GM18508 (cell line): ENCODE data around the gene CCDC152.
"Not testable (repeated sequence)": the region's sequence is repeated elsewhere in the genome, so short reads cannot be mapped to it uniquely, and the experiment has no call there.

ENCODE experiments used
- ATAC-seq: cut with Tn5 transposase; IDR thresholded peaks from one replicate; pipeline ENCODE4 v1.9.1; 2021; ENCODE audit warnings: moderate number of reproducible peaks; ENCODE audit not compliant: insufficient read depth, unreplicated experiment

The CCDC152 gene

DNA sequence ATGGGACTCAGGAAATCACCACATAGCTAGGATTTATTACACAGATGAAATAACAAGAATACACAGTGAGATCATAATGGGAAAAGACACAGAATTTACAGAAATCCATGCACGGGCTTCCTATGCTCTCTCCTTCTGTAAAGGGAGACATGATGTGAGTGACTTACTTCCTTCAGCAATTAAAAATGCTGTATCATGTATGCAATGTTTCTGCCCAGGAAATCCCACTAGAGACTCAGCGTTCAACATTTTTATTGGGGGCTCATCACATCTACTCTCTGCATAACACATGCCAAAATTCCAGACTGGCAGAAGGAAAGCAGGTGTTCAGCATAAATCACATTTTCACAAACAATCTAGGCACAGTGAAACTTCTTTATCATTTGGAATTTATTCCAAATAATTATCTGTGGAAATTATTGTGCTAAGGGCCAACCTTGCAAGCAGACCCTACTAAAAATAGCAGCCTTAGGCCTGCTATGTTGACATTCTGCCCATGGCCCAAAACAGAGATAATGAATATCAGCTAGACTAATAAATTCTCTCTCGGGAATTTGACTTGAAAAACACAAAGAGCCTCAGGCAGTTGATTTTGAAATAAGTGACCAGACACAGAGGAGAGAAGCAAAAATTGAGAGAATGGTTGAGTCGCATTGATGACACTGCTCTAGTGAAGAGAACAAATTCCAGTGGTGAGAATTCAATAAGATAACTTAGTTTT, 86.5 kb downstream of the CCDC152 start:
- no peak for ATAC-seq

DNA sequence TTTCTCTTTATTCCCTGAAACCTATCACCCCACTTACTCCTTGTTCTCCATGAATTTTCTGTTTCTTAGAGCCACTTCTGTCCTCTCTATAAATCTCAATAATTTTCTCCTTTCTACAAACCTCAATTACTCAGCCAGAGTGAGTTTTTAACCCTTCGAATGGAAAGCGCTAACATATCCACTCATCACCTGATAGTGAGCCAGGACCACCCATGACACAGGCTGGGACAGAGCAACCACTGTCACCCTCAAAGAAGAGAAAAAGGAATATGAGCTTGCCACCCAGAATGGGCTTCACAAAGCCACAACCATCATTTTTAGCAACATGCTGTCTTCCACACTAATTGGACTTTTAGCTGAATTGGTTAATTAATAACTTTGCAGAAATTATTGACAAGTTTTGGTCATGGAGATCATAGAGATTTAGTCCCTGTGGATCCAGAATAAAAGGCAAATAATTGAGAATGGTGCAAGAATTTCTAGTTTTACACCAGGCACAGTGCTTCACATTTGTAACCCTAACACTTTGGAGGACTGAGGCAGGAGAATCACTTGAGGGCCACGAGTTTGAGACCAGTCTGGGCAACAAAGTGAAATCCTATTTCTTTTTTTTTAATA, 87.2 kb downstream of the CCDC152 start:
- no peak for ATAC-seq

DNA sequence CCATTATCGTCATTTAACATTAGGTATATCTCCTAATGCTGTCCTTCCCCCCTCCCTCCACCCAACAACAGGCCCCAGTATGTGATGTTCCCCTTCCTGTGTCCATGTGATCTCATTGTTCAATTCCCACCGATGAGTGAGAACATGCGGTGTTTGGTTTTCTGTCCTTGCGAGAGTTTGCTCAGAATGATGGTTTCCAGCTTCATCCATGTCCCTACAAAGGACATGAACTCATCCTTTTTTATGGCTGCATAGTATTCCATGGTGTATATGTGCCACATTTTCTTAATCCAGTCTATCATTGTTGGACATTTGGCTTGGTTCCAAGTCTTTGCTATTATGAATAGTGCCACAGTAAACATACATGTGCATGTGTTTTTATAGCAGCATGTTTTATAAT, 87.8 kb downstream of the CCDC152 start:
- not testable (repeated sequence) for ATAC-seq

DNA sequence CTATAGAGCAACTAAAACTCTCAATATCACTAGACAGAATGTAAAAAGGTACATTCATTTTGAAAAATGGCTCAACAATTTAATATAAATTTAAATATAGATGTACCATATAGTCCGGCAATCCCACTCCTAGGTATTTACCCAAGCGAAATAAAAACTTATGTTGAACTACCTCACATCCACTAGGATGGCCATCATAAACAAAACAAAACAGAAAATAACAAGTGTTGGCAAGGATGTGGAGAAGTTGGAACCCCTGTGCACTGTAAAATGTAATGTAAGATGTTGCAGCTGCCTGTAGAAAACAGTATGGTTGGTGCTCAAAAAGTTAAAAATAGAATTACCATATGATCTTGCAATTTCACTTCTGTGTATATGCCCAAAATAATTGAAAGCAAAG, 91.9 kb downstream of the CCDC152 start:
- no peak for ATAC-seq

DNA sequence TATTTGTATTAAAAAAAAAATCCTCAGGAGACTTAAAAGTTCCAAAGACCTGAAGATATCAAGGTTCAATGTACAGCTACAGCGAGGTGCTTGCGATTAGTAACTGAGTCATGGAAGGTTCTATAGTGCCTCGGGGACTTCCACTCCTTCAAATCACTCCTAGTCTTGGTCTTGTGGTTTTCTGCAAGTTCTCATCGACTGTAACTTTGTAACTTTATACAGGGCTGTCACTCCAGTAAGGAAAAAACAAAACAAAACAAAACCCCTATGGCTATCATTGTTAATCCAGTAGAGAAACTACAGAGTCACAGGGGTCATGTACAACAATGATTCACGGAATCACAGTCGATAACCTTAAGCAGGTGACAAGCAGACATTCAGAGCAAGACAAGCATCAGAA, 94.9 kb downstream of the CCDC152 start:
- no peak for ATAC-seq
